ENCODE data around the gene ARHGEF19.

DNA sequence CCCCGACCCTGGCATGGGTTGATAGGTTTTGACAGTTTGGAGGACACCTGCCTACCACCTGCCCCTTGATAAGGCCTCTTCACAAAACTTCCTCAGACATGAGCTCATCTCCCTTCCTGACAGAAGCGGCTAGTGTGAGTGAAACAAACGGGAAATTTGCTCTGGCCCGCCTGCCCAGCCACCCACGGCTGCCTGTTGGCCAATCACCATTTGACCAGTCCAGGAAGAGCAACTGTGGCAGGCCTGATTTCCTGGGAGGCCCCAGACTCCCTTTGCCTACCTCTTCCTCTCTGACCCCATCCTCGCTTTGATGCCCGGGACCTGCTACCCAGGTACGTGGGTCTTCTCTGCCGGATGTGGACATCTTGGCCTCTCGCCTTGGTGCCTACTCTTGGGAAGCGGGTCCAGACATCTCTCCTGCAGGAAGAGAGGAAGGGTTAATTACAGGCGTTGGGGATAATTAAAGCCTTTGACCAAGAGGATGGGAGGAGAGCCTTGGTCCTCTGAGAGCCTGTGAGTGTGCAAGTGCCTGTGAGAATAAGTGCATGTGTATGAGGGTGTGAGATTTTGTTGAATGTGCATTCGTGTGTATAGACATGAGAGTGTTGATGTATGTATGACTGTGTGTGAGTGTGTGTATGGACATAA is 55.5 kb downstream of the ARHGEF19 start:
- TF ChIP-seq, protein P1, sequence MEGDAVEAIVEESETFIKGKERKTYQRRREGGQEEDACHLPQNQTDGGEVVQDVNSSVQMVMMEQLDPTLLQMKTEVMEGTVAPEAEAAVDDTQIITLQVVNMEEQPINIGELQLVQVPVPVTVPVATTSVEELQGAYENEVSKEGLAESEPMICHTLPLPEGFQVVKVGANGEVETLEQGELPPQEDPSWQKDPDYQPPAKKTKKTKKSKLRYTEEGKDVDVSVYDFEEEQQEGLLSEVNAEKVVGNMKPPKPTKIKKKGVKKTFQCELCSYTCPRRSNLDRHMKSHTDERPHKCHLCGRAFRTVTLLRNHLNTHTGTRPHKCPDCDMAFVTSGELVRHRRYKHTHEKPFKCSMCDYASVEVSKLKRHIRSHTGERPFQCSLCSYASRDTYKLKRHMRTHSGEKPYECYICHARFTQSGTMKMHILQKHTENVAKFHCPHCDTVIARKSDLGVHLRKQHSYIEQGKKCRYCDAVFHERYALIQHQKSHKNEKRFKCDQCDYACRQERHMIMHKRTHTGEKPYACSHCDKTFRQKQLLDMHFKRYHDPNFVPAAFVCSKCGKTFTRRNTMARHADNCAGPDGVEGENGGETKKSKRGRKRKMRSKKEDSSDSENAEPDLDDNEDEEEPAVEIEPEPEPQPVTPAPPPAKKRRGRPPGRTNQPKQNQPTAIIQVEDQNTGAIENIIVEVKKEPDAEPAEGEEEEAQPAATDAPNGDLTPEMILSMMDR (IDR thresholded peaks at IDR 0.05; ENCODE audit: poor library complexity): no peak
- no peak for TF ChIP-seq EZH2 (IDR thresholded peaks at IDR 0.05; ENCODE audit: borderline replicate concordance)
- no peak for TF ChIP-seq EZH2phosphoT487 (IDR thresholded peaks at IDR 0.05; ENCODE audit: low read depth, severe bottlenecking, unreplicated experiment)
